ENCODE data around the gene EYS.

GRCh38 chr6:65262241-65262640 lies 444.8 kb downstream of the EYS start:
- no peak for TF ChIP-seq POLR2A (IDR thresholded peaks at IDR 0.05)
- TF ChIP-seq POLR2AphosphoS5 (IDR thresholded peaks at IDR 0.05): no peak
- no peak for TF ChIP-seq CTCF (IDR thresholded peaks at IDR 0.05)
- TF ChIP-seq EP300 (IDR thresholded peaks at IDR 0.05): no peak

Data from stomach (tissue), 4 donors.